Hematopoietic multipotent progenitor cell (in vitro differentiated cells): ENCODE measurements around the gene KAZN. TPM values are rescaled to one million over a fixed set of nuclear protein-coding genes. Genes with fewer than 3 reads are reported as not detected.

ENCODE experiments used
- DNase-seq, 3 donors: peaks; one replicate each; pipeline ENCODE4 v3.0.0-alpha.2; 2011 to 2015; ENCODE audit warnings: low read depth in 2 of 3, low spot score in 2 of 3
- total RNA-seq: library from RNA; depleted of rRNA; stranded (reverse); fragments of >200 nt; gene quantifications from one replicate; pipeline ENCODE4 v1.2.3, GENCODE V29; 2012

KAZN gene
- total RNA-seq, 1 donor, result 0.54 TPM

DNA sequence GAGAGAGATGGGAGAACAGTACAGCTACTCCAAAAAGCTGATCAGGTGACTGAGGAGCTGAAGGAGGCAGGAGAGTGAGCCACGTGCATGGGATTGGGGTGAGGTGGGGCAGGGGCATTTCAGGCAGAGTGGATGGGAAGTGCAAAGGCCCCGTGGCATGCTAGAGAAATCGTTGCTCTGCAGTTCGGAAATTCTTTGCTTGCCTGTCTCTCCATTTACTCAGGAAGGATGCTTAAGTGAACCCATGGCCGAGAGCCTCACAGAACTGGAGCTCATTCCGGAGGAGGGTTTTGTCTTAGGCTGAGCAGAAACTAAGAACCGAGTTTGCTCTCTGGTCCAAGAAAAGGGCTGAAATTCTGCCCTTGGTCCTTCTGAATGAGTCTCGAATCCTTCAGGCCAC, 415.3 kb downstream of the KAZN start:
- DNase-seq, result no peak

DNA sequence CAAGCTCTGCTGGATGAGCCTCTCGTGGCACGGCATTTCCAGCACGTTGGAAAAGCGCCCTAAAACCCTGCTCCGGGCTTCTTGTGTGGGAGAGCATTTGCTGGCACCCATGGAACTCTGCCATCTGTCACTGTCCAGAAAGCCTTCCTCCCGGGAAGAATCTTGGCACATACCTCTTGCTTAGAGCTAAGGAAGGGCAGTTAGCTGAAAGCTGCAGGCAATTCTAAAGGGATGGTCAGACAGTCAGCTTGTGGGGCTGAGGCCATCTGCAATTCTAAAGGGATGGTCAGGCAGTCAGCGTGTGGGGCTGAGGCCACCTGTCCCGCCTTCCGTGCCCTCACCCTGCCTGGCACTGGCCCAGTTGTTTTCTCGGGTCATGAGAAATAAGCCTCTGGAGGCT, 416.0 kb downstream of the KAZN start:
- no peak for DNase-seq

DNA sequence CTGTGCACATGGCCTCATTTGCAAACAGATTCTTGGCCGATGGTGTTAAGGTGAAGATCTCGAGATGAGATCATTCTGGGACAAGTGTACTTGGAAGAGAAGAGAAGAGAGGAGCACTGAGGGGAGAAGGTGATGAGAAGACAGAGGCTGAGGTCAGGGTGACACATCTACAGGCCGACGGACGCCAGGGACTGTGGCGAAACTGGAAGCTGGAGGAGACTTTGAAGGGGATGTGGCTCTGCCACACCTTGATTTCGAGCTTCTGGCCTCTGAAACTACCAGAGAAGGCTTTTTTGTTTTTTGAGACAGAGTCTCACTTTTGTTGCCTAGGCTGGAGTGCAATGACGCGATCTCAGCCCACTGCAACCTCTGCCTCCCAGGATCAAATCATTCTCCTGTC, 417.5 kb downstream of the KAZN start:
- DNase-seq, result no peak

DNA sequence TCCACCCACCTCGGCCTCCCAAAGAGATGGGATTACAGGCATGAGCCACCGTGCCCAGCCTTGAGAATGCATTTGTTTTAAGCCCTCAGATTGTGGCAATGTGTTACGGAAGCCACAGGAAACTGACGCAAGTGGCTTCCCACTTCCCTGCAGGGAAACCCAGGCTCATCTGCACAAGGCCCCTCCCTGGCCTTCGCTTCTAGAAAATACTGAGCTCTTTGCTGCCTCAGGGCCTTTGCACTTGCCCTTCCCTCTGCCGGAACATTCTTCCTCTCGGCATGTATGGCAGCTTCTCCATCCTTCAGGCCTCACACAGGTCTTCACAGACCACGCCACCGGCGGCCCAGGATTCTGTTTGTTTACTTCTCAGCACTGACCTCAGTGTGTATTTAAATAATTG, 418.0 kb downstream of the KAZN start:
- no peak for DNase-seq

DNA sequence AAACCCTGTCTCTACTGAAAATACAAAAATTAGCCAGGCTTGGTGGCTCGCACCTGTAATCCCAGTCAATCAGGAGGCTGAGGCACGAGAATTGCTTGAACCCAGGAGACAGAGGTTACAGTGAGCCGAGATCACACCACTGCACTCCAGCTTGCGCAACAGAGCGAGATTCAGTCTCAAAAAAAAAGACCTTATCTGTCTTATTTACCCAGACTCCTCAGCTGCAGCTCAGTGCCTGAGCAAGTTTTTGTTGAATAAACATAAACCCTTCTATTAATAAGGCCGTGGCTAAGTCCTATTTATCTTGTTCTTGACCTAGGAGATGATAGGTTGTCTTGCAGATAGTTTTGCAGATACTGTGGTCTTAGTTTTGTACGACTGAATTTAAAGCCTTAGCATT, 418.6 kb downstream of the KAZN start:
- DNase-seq, result no peak

DNA sequence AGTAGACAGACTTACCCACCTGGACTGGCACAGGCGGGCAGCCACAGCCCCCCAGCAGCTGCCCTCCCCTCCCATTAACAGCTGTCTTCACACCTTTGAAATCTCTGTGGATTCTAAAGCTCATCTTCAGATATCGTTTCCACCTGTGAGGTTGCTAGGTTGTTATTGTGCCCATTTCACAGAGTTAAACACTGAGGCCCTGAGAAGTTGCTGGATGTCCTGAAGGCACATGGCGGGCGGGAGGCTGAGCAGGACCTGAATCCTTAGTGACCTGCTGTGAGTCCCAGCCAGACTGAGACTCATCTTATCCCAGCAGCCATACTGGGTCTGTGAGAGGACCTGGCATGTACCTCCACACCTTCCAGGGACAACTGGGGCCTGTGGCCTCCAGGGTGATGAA, 420.3 kb downstream of the KAZN start:
- no peak for DNase-seq

DNA sequence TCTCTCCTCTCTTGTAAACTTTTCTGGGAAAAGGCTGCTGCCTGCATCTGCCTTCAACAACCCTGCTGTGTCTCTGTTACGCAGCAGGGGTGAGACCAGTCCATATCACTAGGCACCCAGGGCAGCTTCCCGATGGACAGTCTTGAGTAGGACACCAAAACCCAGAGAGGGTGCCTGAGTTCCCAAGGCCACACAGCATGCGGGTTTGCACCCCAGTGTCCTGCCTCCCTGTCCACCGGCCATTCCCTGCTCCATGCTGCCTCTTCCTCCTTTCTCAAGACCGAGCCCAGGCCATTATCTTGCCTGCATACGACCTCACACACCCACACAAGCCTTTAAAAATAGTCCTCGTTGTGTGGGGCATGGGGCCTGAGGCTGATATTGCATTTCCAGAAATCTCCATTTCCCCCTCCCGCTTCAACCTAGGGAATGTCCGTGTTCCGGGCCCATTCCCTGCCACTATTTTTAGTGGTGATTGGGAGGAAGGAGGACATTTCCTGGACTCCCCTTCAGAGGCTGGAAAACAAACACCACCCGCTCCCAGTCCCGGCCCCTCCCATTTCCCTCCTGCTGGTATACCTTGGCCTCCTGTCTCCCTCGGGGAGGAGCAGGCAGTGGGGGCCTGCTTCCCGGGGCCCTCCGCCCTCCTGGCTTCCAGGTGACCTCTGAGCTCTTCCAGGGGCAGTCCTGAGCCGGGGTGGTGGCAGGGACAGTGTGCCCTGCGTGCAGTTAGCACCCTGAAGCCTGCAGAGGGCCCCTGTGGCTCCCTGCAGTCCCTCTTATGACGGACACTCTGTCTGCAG, 422.7 kb downstream of the KAZN start:
- no peak for DNase-seq

DNA sequence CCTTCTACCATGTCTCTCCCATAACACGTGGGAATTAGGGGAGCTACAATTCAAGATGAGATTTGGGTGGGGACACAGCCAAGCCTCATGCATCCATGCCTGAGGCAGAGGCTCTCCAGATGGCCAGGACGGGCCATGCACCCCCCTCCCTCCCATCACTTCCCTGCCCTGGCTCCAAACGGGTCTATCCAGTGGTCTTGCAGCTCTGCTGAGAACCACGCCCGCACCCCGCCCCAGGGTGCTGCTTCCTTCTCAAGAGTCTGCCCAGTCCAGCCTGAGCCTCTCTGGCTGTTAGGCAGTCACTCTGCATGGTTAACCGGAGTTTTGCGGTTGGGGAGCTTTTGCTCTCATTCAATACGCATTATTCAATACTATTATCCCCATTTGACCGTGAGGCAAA, 423.6 kb downstream of the KAZN start:
- DNase-seq, result no peak

DNA sequence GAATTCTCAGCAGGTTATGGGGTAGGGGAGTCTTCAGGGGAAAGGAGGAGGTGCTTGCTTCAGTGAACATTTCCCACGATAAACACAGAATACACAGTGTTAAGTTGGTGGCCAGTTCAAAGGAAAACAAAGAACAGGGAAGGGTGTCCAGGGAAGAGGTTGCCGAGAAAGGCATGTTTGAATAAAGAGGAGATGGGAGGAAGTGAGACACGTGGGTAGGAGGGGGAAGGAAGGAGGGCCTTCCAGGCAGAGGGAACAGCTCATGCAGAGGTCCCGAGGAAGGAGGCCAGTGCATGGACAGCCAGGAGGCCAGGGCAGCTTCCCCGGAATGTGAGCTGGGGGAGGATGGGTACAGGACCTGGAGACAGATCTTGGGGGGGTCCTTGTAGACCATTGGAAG, 424.7 kb downstream of the KAZN start:
- DNase-seq, result no peak

DNA sequence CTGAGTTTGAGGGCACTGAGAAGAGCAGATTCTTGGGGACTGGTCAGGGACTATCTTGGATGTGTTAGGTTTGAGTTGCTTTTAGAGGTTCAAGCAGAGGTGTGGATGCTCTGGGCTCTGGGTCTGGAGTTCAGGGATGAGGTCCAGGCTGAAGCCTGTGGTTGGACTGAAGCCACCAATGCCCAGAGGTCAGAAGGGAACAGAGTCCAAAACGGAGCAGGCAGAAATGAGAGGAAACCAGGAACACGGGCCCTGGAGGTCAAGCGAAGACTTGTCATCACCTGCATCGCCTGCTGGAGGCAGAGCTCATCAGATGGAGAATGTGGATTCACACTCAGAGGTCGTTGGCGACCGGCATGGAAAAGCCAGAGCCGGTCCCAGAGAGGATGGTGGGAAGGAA, 425.5 kb downstream of the KAZN start:
- no peak for DNase-seq

DNA sequence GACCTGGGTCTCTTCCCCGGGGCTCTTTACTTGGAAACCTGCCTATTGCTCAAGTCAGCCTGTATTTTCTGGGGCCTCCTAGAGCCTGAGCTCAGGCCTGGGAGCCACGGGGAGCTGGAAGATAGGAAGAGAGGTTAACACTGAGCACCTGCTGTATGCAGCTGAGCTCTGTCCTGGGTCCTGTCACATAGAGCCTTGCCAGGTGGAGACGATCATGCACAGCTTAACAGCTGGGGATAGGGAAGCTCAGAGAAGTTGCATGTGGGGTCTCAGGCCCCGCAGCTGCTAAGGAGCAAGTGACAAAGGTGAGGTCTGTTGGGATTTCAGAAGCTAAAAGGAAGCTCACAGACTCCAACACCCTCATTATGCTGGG, 427.6 kb downstream of the KAZN start:
- DNase-seq, result no peak

DNA sequence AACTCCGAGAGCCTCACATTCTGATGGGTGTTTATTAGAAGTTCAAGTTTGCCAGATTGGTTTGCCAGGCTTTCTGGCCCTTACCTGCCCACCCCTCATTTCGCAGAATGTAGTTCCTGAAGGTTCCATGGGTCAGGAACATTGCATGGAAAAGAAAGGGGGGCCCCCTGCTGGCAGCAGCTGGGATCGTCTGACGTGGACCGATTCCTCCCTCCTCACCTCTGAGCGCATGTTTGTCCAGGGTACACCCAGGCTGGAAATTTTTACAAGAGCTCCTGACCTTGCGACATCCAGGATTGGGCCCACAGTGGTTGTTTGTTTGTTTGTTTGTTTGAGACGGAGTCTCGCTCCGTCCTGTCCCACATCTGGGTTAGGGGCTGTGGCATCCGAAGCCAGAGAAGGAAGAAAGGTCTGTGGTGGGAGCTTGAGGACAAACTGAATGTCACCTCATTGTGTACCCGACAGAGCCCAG, 429.1 kb downstream of the KAZN start:
- DNase-seq, result peak in 2 of 3 donors; percentile 14 to 29

DNA sequence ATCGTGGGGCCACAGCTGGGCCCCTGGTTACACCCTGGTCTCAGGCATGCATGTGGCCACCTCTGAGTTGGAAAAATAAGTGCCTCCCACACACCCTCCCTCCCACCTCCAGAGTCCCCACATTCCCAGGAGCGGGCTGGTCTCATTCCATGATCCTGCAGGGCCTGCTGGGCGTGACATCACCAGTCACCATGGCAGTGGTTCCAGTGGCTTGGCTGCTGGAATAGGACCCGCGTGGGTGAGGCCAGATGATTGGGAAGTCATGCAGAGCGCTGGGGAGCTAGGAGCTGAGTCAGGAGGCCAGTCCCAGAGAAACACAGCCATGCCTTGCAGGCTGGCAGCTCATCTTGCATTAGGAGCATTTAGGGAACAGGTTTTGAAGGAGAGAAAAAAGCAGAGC, 429.6 kb downstream of the KAZN start:
- no peak for DNase-seq

DNA sequence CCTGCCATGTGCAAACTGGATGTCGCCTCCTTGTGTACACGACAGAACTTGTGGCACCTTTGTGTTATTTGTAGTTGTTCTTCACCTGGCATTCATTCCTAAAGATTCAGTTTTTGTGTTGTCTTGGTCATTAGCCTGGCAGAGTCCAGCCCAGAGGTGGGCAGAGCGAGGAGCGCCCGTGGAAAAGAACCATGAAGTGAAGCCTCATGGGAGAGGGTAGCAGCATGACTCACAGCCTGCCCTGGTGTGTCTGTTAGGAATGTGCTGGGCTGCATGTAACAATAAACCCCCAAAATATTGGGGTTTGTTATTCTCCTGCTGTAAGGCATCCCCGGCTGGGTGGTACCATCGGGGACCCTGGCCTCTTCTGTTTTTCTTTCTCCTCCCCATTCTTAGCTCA, 430.1 kb downstream of the KAZN start:
- no peak for DNase-seq

DNA sequence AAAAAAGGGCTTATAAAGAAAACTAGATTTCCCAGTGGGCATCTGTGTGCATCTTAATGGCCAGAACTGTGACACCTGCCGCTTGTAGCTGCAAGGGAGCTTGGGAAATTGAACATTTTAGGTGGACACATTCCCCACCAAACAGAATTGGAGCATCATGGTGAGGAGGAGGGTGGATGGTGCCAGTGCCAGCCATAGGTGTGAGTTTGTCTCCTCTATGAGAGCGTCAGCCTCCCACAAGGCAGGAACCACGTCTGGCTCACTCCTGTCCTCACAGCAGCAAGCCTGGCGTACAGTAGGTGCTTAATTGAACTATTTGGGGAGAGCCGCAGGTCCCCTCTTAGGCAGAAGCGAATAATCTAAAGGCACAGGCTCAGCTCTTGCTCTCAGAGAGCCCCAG, 430.6 kb downstream of the KAZN start:
- no peak for DNase-seq

DNA sequence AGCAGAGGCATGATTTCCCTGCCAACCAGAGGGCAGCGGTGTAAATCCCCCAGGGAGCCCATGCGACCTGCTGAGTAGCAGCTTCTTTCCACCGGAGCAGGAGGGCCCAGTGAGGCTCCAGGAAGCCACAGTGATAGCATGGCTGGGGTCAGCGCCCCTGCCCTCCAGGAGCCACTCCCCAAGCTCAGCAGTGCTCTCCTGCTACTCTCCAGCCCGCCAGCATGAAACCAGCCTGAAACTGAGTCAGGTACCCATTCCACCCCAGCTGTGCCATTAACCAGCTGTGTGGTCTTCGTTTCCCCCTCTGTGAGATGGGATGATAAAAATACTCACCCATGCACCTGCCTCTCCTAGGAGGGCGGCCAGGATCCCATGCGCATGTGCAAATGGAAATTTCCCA, 431.3 kb downstream of the KAZN start:
- no peak for DNase-seq

DNA sequence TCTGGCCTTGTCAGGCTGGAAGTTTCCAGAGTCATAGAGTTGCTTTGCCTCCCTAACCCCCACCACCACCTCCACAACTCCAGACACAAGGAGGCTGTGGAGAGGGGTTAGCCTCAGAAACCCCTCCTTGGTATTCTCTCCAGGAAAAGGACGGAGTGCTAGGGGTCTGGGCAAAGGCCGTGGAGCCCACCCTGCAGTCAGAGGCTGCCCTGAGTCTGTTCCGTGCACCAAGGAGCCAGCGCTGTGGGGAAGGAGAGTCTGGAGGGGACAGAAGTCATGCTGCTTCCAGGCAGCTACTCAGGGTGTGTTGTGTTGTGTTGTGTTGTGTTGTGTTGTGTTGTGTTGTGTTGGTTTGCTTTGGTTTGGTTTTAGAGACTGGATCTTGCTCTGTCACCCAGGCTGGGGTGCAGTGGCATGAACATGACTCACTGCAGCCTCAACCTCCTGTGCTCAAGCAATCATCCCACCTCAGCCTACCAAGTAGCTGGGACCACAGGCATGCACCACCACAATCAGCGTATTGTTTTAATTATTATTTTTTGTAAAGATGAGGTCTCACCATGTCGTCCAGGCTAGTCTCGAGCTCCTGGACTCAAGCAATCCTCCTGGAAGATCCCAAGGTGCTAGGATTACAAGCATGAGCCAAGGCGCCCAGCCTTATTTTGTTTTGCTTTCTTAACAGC, 432.9 kb downstream of the KAZN start:
- DNase-seq, result no peak

DNA sequence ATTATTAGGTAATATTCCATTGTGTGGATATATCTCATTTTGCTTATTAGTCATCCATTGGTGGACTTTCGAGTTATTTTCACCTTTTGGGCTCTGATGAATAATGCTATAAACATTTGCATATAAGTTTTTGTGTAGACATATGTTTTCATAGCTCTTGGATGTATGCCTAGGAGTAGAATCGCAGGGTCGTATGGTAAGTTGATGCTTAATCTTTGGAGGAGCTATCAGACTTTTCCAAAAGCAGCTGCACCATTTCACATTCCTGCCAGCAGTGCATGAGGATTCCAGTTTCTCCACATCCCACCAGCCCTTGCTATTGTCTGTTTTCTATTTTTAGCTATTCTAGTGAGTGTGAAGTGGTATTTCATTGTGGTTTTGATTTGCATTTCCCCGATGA, 434.8 kb downstream of the KAZN start:
- DNase-seq, result no peak

DNA sequence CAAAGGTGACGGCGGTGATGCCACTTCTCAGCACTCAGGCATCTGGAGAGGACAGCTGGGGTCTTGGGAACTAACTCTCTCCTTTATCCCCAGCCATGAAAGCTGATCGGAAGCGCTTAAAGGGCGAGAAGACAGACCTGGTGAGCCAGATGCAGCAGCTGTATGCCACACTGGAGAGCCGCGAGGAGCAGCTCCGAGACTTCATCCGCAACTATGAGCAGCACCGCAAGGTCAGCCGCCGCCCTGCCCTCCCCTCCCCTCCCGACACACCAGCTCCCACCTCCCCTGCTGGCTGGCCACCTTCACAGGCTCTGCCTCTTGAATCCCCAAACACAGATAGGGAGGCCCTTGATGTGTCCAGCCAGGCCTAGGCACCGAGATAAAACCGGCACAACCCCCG, 436.2 kb downstream of the KAZN start:
- no peak for DNase-seq

DNA sequence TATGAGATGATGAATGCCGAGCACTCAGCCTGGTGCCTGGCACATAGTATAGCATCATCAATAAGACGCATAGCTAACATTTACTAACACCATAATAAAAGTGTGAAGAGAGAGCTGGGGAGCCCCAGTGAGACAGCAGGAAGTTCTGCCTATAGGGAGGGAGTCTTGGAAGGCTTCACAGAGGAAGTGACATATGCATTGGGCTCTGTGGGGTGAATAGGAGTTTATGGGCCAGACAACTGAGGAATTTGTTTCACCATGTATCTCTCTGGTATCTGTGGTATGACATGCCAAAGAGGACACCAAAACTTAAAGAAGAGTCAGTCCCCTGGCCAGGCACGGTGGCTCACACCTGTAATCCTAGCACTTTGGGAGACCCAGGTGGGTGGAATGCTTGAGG, 436.8 kb downstream of the KAZN start:
- no peak for DNase-seq

DNA sequence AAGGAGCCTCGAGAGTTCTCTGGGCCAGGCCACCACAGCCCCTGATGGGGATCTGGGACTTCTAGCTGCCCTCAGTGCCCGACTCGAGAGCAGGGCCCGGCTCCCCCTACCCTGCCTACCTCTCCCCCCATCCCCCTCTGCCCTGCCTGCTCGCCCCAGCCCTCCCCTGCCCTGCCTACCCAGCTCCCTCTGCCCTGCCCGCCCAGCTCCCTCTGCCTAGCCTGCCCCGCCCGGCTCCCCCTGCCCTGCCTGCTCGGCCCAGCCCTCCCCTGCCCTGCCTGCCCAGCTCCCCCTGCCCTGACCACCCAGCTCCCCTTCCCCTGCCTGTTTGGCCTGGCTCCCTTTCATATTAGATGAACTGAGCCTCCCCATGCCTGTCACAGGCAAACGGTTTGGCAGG, 437.6 kb downstream of the KAZN start:
- DNase-seq, result no peak

DNA sequence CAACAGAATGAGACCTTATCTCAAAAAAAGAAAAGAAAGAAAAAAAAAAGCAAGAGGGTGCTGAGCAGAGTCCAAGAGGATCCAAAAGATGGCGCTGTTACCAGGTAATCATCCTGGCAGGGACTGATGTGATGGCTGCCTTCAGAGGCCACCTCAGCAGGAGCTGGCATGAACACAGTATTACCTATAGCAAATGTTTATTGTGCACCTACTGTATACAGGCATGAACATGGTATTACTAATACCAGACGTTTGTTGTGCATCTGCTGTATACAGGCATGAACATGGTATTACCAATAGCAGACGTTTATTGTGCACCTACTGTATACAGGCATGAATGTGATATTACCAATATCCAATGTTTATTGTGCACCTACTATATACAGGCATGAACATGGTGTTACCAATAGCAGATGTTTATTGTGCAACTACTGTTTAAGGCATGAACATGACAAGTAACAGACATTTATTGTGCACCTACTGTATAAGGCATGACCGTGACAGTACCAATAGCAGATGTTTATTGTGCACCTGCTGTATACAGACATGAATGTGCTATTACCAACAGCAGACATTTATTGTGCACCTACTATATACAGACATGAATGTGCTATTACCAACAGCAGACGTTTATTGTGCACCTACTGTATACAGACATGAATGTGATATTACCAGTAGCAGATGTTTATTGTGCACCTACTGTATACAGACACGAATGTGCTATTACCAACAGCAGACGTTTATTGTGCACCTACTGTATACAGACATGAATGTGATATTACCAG, 439.9 kb downstream of the KAZN start:
- peak in 2 of 3 donors; percentile 44 to 66 for DNase-seq
